OCI-LY1 (cell line): Measurements from ENCODE around the gene C19orf73.

Experiments
- H2AFZ ChIP-seq: fragments of 200-600 bp; sonication (generic), shearing (Covaris generic); 2 replicates; pipeline ENCODE4 v1.6.0; 2014; ENCODE audit warnings: antibody characterized with exemption, mild to moderate bottlenecking, low read length
- H3F3A ChIP-seq: fragments of 200-600 bp; sonication (generic), shearing (Covaris generic); 2 replicates; pipeline ENCODE4 v1.6.0; 2014; ENCODE audit warnings: mild to moderate bottlenecking, antibody characterized with exemption, low read length, moderate library complexity; ENCODE audit not compliant: insufficient read depth
- H3K27ac ChIP-seq: fragments of 200-600 bp; sonication (generic); 2 replicates; pipeline ENCODE4 v1.5.1; 2014; ENCODE audit warnings: low read length, mixed run types, mild to moderate bottlenecking, low read depth; ENCODE audit not compliant: poor library complexity, severe bottlenecking
- H3K27me3 ChIP-seq: fragments of 200-600 bp; sonication (generic); 2 replicates; pipeline ENCODE4 v1.6.0; 2014; ENCODE audit warnings: antibody characterized with exemption, mild to moderate bottlenecking, low read length, moderate library complexity; ENCODE audit not compliant: insufficient read depth
- H3K36me3 ChIP-seq: fragments of 200-600 bp; sonication (generic); 2 replicates; pipeline ENCODE4 v1.6.1; 2014; ENCODE audit warnings: mild to moderate bottlenecking, antibody characterized with exemption, low read length, moderate library complexity, mixed read lengths; ENCODE audit not compliant: insufficient read depth
- H3K4me1 ChIP-seq: fragments of 200-600 bp; sonication (generic); 2 replicates; pipeline ENCODE4 v1.5.1; 2014; ENCODE audit warnings: mild to moderate bottlenecking, low read length, moderate library complexity; ENCODE audit not compliant: insufficient read depth, severe bottlenecking
- H3K4me2 ChIP-seq: fragments of 200-600 bp; sonication (generic), shearing (Covaris generic); 2 replicates; pipeline ENCODE4 v1.6.1; 2014; ENCODE audit warnings: low read length
- H3K4me3 ChIP-seq: fragments of 200-600 bp; sonication (generic); 2 replicates; pipeline ENCODE4 v1.5.1; 2014; ENCODE audit warnings: low read length, low read depth, mild to moderate bottlenecking, mixed read lengths; ENCODE audit not compliant: poor library complexity, severe bottlenecking
- H3K79me2 ChIP-seq: fragments of 200-600 bp; shearing (Covaris generic); 2 replicates; pipeline ENCODE4 v1.6.1; 2016; ENCODE audit warnings: mixed run types, low read length, mixed read lengths; ENCODE audit not compliant: insufficient read depth
- H3K9ac ChIP-seq: fragments of 200-600 bp; sonication (generic), shearing (Covaris generic); 2 replicates; pipeline ENCODE4 v1.6.1; 2014; ENCODE audit warnings: mild to moderate bottlenecking, low read length, mixed read lengths
- H3K9me2 ChIP-seq: fragments of 200-600 bp; sonication (generic), shearing (Covaris generic); 2 replicates; pipeline ENCODE4 v1.6.1; 2014; ENCODE audit warnings: low read depth, mild to moderate bottlenecking, low read length, mixed read lengths
- H3K9me3 ChIP-seq: fragments of 200-600 bp; shearing (Covaris generic); 2 replicates; pipeline ENCODE4 v1.6.1; 2014; ENCODE audit warnings: low read length, mixed read lengths
- H4K20me1 ChIP-seq: fragments of 200-600 bp; sonication (generic), shearing (Covaris generic); 2 replicates; pipeline ENCODE4 v1.6.0; 2016; ENCODE audit warnings: mild to moderate bottlenecking, low read length; ENCODE audit not compliant: insufficient read depth
- EZH2 ChIP-seq: fragments of 200-600 bp; sonication (generic), shearing (Covaris generic); IDR thresholded peaks from 2 replicates; pipeline ENCODE4 v1.8.0; 2017; ENCODE audit warnings: borderline replicate concordance, mixed run types, mild to moderate bottlenecking, antibody characterized with exemption, low read length, moderate library complexity, mixed read lengths
- TF ChIP-seq, protein P1 (sequence below): fragments of 200-600 bp; sonication (generic), shearing (Covaris generic); IDR thresholded peaks from 2 replicates; pipeline ENCODE4 v1.5.1; 2017; ENCODE audit warnings: mild to moderate bottlenecking, antibody characterized with exemption, low read length, moderate library complexity, mixed read lengths

The C19orf73 gene

DNA sequence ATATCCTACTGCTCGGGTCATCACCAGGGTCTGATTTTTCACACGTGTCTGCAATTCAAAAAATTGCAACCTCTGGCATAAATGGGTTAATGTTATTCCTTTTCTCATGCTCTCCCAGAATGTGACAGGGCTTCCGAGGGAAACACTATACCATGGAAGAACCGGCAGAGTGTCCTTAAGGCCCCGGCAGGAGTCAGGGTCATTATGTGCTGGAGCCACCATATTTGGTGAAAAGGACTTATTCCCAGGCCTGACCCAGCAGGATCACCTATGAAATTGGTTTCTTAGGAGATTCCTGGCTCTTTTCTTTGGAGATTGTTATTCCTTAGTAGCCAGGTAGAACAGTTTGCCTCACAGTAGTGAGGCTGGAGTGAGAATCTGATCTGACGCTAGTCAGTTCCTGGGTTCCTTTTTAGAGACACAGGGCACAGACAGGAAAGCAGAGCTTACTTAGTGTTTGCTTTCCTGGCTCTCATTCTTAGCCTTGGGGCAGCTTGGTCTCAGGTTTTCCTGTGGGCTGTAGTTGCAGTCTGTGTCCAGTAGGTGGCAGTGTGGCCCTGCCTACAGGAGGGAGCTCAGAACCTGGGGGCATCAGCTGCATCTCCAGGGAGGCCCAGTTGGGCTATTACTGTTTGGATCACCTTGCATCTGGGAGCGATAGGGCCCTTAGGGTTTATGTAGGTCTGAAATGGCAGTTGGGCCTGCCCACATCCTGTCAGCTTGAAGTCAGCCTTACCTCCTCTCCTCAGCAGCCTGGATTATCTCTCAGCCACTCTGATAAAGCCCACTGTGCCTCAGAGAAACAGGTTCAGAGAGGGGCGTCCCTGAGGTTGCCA lies 21.3 kb downstream of the C19orf73 start:
- H3K9ac ChIP-seq = no peak overlapping the region
- no peak overlapping the region for H3K4me2 ChIP-seq
- no peak overlapping the region for H3K27ac ChIP-seq
- H3K79me2 ChIP-seq = no peaks in the 10 kb centered on the region
- peaks cover 93% of the 10 kb centered on the region for H3K36me3 ChIP-seq
- no peaks in the 10 kb centered on the region for H3K9me2 ChIP-seq
- no peaks in the 10 kb centered on the region for H4K20me1 ChIP-seq
- no peaks in the 10 kb centered on the region for H3K4me1 ChIP-seq
- peaks cover 3% of the 10 kb centered on the region for H3F3A ChIP-seq
- no peak overlapping the region for H3K4me3 ChIP-seq
- no peak overlapping the region for H2AFZ ChIP-seq
- H3K27me3 ChIP-seq = no peaks in the 10 kb centered on the region
- H3K9me3 ChIP-seq = no peaks in the 10 kb centered on the region
- TF ChIP-seq, protein P1, sequence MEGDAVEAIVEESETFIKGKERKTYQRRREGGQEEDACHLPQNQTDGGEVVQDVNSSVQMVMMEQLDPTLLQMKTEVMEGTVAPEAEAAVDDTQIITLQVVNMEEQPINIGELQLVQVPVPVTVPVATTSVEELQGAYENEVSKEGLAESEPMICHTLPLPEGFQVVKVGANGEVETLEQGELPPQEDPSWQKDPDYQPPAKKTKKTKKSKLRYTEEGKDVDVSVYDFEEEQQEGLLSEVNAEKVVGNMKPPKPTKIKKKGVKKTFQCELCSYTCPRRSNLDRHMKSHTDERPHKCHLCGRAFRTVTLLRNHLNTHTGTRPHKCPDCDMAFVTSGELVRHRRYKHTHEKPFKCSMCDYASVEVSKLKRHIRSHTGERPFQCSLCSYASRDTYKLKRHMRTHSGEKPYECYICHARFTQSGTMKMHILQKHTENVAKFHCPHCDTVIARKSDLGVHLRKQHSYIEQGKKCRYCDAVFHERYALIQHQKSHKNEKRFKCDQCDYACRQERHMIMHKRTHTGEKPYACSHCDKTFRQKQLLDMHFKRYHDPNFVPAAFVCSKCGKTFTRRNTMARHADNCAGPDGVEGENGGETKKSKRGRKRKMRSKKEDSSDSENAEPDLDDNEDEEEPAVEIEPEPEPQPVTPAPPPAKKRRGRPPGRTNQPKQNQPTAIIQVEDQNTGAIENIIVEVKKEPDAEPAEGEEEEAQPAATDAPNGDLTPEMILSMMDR = peak; percentile 98
- TF ChIP-seq EZH2 = no peak

DNA sequence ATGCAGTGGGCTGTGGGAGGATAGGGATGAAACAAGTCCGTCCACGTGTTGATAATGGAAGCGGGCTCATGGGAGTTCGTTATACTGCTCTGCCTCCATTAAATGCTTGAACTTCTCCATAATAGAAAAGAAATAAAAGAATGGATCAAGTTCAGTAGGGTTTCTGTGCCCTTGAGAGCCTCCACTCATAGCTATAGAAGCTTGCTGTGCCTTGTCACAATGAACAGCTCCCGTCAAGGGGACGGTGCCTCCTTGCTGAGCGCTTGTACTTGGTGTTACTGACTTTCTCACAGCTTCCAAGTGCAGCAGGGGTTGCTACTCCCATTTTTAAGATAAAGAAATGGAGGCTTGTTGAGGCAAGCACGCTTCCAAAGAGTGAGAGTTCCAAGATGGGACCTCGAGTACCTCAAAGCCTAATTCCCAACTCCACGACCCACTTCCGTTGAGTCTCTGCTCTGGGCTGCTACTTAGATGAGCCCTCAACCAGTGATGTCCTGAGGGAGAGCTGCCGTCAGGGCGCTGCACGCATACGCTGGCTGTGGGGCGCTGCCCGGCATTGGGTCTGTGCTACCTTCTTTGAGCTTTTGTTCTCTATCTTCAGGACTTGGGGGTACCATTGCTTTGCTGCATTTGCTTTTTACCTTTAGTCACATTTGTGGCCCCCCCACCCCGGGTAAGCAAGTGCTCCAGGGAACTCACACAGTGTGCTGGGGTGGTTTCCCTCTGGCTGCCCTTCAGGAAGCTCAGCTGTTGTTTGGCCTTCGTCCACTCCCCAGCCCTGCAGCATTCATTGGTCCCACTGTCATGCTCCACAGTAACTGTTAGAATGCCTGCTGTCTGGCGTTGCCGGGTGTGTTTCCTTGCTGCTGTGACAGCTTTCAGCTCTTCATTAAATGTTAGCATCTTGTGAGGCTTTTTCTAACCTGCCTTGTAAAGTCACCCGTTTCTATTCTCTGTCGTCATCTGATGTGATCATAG lies 24.1 kb downstream of the C19orf73 start:
- Histone ChIP-seq H3K4me3 (no peak overlapping the region), H4K20me1 (0 out of 2 replicates have a peak, but pooled peaks cover 2% of the 10 kb centered on the region), H2AFZ (no peak overlapping the region), H3K9me2 (no peaks in the 10 kb centered on the region), H3K27ac (no peak overlapping the region), H3K4me2 (no peak overlapping the region), H3F3A (peaks cover 3% of the 10 kb centered on the region), H3K9me3 (no peaks in the 10 kb centered on the region), H3K79me2 (peaks cover 5% of the 10 kb centered on the region; the same call in 1 of the 2 replicates), H3K27me3 (no peaks in the 10 kb centered on the region), H3K4me1 (no peaks in the 10 kb centered on the region), H3K36me3 (peaks cover 97% of the 10 kb centered on the region), H3K9ac (no peak overlapping the region)
- TF ChIP-seq, protein P1 = no peak
- no peak for TF ChIP-seq EZH2

DNA sequence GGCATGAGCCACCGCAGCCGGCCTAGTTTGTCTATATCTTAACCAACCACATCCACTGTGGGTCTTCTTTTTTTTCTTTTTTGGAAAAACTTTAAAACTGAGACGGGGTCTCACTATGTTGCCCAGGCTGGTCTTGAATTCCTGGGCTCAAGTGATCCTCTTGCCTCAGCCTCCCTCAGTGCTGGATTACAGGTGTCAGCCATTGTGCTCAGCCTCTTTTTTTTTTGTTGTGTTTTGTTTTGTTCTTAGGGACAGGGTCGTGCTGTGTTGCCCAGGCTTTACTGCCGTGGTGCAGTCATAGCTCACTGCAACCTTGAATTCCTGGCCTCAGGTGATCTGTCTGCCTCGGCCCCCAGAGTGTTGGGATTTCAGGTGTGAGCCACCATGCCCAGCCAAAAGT lies 26.3 kb downstream of the C19orf73 start:
- no peaks in the 10 kb centered on the region for H3K9me3 ChIP-seq
- H3K27ac ChIP-seq = no peak overlapping the region
- H3K9me2 ChIP-seq = no peaks in the 10 kb centered on the region
- peaks cover 2% of the 10 kb centered on the region for H3K4me1 ChIP-seq
- TF ChIP-seq, protein P1 = no peak
- no peak for TF ChIP-seq EZH2
- H3K79me2 ChIP-seq = peaks cover 17% of the 10 kb centered on the region
- H3K36me3 ChIP-seq = peaks cover 92% of the 10 kb centered on the region
- H2AFZ ChIP-seq = no peak overlapping the region
- H3K27me3 ChIP-seq = no peaks in the 10 kb centered on the region
- no peak overlapping the region for H3K4me3 ChIP-seq
- peaks cover 3% of the 10 kb centered on the region for H3F3A ChIP-seq
- H3K9ac ChIP-seq = no peak overlapping the region
- no peak overlapping the region for H3K4me2 ChIP-seq
- 0 out of 2 replicates have a peak, but pooled peaks cover 4% of the 10 kb centered on the region for H4K20me1 ChIP-seq
